Endothelial cell of umbilical vein (primary cell): ENCODE data around the gene WDR72.

Experiments
- CTCF ChIP-seq, 2 donors: IDR thresholded peaks; 1 replicate in 1 of 2; 2 replicates in 1 of 2; pipeline ENCODE4 v1.5.1; 2011; ENCODE audit warnings: low read length in 2 of 2, mild to moderate bottlenecking in 2 of 2, moderate library complexity in 2 of 2, control low read depth in 1 of 2, inconsistent platforms in 1 of 2, low read depth in 1 of 2; ENCODE audit not compliant: insufficient read depth in 1 of 2; ENCODE audit errors: extremely low read depth in 1 of 2
- JUN ChIP-seq: IDR thresholded peaks from 2 replicates; pipeline ENCODE4 v1.6.1; 2011; ENCODE audit warnings: borderline replicate concordance, low read depth; ENCODE audit not compliant: insufficient read length, insufficient read depth

- TF ChIP-seq CTCF (IDR thresholded peaks at IDR 0.05; ENCODE audit: extremely low read depth in 1 of 2, insufficient read depth in 1 of 2, low read depth in 1 of 2, low read length in 2 of 2): no peak
- TF ChIP-seq JUN: no peak
Measured at GRCh38 chr15:53762916-53763315, 3.5 kb upstream of the WDR72 start.
